ENCODE measurements around the gene FBXO38. TPM values are rescaled to one million over a fixed set of nuclear protein-coding genes. Genes with fewer than 3 reads are reported as not detected.

FBXO38 gene
- total RNA-seq, 1 donor from 2014 or later = 132 TPM

DNA sequence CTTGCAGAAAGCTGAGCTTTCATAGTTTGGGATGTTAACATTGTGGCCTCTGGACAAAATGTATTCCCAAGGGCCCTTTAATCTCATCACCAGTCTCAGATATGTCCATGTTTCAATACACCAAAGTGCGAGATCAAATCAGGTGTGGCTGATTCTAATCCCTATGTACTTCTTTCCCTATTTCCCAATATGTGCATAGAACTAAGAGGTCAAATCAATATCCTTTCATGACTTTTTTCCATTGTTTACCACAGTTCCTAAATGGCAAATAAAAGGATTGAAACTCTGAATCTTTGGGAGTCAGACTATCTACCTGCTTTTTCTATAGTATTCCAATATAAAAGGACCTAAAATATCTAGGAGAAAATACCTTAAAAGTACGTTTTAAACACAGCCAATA lies 105.0 kb downstream of the FBXO38 start:
- no peak overlapping the region for H3K4me3 Mint-ChIP-seq (ENCODE audit: unreplicated experiment)
- TF ChIP-seq, protein P1, sequence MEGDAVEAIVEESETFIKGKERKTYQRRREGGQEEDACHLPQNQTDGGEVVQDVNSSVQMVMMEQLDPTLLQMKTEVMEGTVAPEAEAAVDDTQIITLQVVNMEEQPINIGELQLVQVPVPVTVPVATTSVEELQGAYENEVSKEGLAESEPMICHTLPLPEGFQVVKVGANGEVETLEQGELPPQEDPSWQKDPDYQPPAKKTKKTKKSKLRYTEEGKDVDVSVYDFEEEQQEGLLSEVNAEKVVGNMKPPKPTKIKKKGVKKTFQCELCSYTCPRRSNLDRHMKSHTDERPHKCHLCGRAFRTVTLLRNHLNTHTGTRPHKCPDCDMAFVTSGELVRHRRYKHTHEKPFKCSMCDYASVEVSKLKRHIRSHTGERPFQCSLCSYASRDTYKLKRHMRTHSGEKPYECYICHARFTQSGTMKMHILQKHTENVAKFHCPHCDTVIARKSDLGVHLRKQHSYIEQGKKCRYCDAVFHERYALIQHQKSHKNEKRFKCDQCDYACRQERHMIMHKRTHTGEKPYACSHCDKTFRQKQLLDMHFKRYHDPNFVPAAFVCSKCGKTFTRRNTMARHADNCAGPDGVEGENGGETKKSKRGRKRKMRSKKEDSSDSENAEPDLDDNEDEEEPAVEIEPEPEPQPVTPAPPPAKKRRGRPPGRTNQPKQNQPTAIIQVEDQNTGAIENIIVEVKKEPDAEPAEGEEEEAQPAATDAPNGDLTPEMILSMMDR (IDR thresholded peaks at IDR 0.05; ENCODE audit: partially characterized antibody, unreplicated experiment) = no peak

DNA sequence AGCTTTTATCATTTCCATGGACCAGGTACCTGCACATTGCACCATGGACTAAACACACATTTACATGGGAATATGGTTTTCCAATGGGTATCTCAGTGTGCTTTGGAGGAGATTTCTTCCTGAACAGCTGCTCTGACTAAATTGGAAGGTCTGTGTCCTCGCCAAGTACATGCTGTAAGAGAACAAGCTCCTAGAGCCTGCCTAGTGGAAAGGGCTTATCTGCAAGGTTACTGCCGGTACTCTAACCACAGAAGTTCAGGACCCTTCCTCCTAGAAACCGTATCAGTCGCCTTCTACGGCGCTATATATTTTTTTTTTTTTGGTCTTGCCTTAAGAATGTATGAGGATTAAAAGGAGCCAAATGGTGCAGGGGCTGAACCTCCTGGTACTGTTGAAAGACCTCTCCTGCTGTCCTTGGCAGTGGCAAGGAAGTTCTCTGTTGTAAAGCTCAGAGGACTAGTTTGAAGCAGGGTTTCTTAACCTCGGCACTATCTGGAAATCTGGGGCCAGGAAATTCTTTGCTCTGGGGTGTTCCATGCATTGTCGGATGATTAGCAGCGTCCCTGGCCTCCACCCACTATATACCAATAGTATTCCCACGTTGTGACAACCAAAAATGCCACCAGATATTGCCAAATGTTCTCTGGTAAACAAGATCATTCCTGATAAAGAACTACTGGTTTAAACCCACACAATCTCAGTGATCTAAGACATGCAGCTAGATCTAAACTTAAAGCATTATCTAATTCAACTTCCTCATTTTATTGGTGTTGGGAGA lies 107.4 kb downstream of the FBXO38 start:
- TF ChIP-seq, protein P1 (IDR thresholded peaks at IDR 0.05; ENCODE audit: partially characterized antibody, unreplicated experiment) = no peak
- H3K27ac Mint-ChIP-seq (ENCODE audit: unreplicated experiment) = no peak overlapping the region

More for the DNA sequence above, 105.0 kb downstream of the FBXO38 start:
- Mint-ChIP-seq H3K27me3 (ENCODE audit: unreplicated experiment) (peaks cover 5% of the 10 kb centered on the region), H3K4me1 (ENCODE audit: low read depth, unreplicated experiment) (no peaks in the 10 kb centered on the region), H3K9me3 (ENCODE audit: unreplicated experiment) (no peaks in the 10 kb centered on the region), H3K36me3 (ENCODE audit: unreplicated experiment) (no peaks in the 10 kb centered on the region), H3K27ac (ENCODE audit: unreplicated experiment) (no peak overlapping the region)
- no peak for DNase-seq

DNA sequence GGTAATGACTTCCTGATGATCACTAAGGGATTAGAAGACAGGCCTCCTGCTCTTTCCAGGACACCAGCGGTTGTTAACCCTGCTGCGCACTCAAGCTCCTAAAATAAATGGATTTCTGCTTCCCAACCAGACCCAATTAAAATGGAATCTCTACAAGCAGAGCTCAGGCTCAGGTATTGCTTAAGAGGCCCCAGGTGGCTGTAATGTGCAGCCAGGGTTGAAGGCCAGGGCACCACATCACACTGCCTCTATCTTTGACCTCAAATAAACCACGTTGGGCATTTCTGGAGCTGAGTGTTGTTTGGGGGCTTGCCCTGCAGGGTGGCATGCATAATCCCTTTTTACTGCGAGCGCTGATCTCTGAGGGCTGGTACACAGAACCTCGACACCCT lies 108.0 kb downstream of the FBXO38 start:
- H3K27me3 Mint-ChIP-seq (ENCODE audit: unreplicated experiment) = no peaks in the 10 kb centered on the region
- DNase-seq = no peak
- no peaks in the 10 kb centered on the region for H3K36me3 Mint-ChIP-seq (ENCODE audit: unreplicated experiment)
- no peaks in the 10 kb centered on the region for H3K4me1 Mint-ChIP-seq (ENCODE audit: low read depth, unreplicated experiment)
- TF ChIP-seq, protein P1 (IDR thresholded peaks at IDR 0.05; ENCODE audit: partially characterized antibody, unreplicated experiment) = no peak
- H3K27ac Mint-ChIP-seq (ENCODE audit: unreplicated experiment) = no peak overlapping the region
- H3K9me3 Mint-ChIP-seq (ENCODE audit: unreplicated experiment) = no peaks in the 10 kb centered on the region
- H3K4me3 Mint-ChIP-seq (ENCODE audit: unreplicated experiment) = no peak overlapping the region

More for the DNA sequence above, 107.4 kb downstream of the FBXO38 start:
- Mint-ChIP-seq H3K4me3 (ENCODE audit: unreplicated experiment) (no peak overlapping the region), H3K4me1 (ENCODE audit: low read depth, unreplicated experiment) (no peaks in the 10 kb centered on the region), H3K36me3 (ENCODE audit: unreplicated experiment) (no peaks in the 10 kb centered on the region), H3K9me3 (ENCODE audit: unreplicated experiment) (no peaks in the 10 kb centered on the region), H3K27me3 (ENCODE audit: unreplicated experiment) (no peaks in the 10 kb centered on the region)
- no peak for DNase-seq

DNA sequence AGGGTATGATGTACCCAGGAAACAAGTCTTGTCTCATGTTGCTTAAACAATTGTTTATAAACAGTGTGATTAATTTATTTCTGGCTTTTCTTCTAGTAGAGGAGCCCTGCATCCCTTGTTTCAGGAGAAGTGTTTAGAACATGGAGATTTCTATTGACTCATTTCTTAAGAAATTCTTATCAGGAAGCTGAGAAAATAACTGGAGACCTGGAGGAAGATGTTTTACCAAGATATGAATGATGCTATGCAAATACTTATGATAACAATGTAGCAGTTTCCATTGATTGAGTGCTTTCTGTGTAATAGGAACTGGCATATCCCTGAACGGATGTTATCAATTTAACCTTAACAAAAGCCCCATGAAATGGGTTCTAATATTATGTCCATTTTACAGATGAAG lies 108.6 kb downstream of the FBXO38 start:
- Mint-ChIP-seq H3K27ac (ENCODE audit: unreplicated experiment) (no peak overlapping the region), H3K27me3 (ENCODE audit: unreplicated experiment) (no peaks in the 10 kb centered on the region), H3K36me3 (ENCODE audit: unreplicated experiment) (no peaks in the 10 kb centered on the region), H3K4me3 (ENCODE audit: unreplicated experiment) (no peak overlapping the region), H3K9me3 (ENCODE audit: unreplicated experiment) (no peaks in the 10 kb centered on the region), H3K4me1 (ENCODE audit: low read depth, unreplicated experiment) (no peaks in the 10 kb centered on the region)
- TF ChIP-seq, protein P1 (IDR thresholded peaks at IDR 0.05; ENCODE audit: partially characterized antibody, unreplicated experiment) = no peak
- DNase-seq = no peak

Other genes with a start within 250 kb of the FBXO38 start
- not detected for gene SPINK14, start 215.4 kb upstream of the FBXO38 start, total RNA-seq (ENCODE audit: unreplicated experiment)
- gene SPINK6, start 180.9 kb upstream of the FBXO38 start, total RNA-seq (ENCODE audit: unreplicated experiment) = not detected
- gene MARCOL, start 145.4 kb upstream of the FBXO38 start, total RNA-seq (ENCODE audit: unreplicated experiment) = not detected
- gene SPINK13, start 115.2 kb upstream of the FBXO38 start, total RNA-seq (ENCODE audit: unreplicated experiment) = not detected
- not detected for gene SPINK7, start 71.5 kb upstream of the FBXO38 start, total RNA-seq (ENCODE audit: unreplicated experiment)
- not detected for gene SPINK9, start 48.4 kb upstream of the FBXO38 start, total RNA-seq (ENCODE audit: unreplicated experiment)